ENCODE measurements around the gene FSTL4. TPM values are rescaled to one million over a fixed set of nuclear protein-coding genes. Genes with fewer than 3 reads are reported as not detected.

The FSTL4 gene
- polyA plus RNA-seq, 3 donors = not detected

DNA sequence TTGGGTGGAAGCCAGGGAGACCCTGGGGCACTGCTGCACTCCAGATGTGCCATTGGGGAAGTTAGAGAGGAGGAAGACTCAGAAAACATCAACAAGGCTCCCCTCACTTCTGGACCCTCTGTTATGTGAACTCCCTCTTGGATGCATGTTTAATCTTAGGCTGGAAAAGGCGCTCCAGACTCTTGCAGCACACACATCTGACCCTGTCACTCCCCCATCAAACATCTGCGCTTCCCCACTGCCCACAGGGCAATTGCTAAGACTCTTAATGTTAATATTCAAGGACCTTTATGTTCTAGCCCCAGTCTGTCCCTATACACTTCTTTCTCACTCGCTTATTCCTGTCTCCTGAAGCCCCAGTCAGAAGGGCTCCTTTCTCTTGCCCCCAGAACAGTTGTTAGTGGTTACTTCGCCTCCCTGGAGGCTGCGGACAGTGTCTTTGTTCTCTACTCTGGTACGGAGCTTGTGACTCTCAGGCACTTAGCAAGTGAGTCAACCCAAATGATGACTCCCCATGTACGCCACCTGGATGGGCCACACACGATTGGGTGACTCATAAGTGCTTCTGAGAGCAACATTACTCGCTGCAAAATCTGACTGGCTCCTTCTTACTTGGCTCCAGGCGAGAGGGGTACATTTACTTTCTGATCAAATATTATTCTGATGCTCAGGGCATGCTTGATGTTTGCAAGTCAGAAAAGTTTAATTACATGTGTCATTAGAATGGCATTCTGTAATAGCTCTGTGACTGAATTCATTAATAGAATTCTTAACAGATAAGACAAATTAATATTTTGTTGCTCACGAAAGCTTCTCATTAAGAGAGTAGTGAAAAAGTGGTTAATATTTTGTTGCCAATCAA, 366.9 kb downstream of the FSTL4 start:
- Mint-ChIP-seq H3K9me3 (no peaks in the 10 kb centered on the region), H3K27me3 (ENCODE audit: low read depth in 3 of 3) (peaks cover 0 to 6% (median 0%) of the 10 kb centered on the region in 3 donors), H3K4me1 (peaks cover 16% of the 10 kb centered on the region), H3K36me3 (no peaks in the 10 kb centered on the region), H3K4me3 (no peak overlapping the region), H3K27ac (peak overlapping the region in 1 of 7 donors; percentile 51)
- H3K36me3 ChIP-seq (replicated peaks in 1 of 2; ENCODE audit: control insufficient read depth in 1 of 2, insufficient read depth in 2 of 2, low read length in 2 of 2) = no peaks in the 10 kb centered on the region
- H3K4me1 ChIP-seq (ENCODE audit: control insufficient read depth in 1 of 2, insufficient read depth in 2 of 2, low read length in 2 of 2) = peaks cover 11 to 14% of the 10 kb centered on the region in 2 donors
- TF ChIP-seq, protein P1, sequence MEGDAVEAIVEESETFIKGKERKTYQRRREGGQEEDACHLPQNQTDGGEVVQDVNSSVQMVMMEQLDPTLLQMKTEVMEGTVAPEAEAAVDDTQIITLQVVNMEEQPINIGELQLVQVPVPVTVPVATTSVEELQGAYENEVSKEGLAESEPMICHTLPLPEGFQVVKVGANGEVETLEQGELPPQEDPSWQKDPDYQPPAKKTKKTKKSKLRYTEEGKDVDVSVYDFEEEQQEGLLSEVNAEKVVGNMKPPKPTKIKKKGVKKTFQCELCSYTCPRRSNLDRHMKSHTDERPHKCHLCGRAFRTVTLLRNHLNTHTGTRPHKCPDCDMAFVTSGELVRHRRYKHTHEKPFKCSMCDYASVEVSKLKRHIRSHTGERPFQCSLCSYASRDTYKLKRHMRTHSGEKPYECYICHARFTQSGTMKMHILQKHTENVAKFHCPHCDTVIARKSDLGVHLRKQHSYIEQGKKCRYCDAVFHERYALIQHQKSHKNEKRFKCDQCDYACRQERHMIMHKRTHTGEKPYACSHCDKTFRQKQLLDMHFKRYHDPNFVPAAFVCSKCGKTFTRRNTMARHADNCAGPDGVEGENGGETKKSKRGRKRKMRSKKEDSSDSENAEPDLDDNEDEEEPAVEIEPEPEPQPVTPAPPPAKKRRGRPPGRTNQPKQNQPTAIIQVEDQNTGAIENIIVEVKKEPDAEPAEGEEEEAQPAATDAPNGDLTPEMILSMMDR (IDR thresholded peaks at IDR 0.05) = no peak
- peak in 1 of 3 donors; percentile 19 for DNase-seq
- intact Hi-C loops (cut with micrococcal nuclease) = loop anchor here in 1 of 2 donors (10.0 kb wide), 1 partner anchor 131 kb away; no protein-coding TSS in a partner anchor
- H2AFZ ChIP-seq (ENCODE audit: insufficient read depth, low read depth, low read length, poor library complexity, severe bottlenecking) = no peak overlapping the region
- no peaks in the 10 kb centered on the region for H3K27me3 ChIP-seq (ENCODE audit: control insufficient read depth in 2 of 2, insufficient read depth in 2 of 2, low read length in 2 of 2)
- H4K20me1 ChIP-seq (ENCODE audit: insufficient read depth, low read length) = no peaks in the 10 kb centered on the region
- no peak overlapping the region for H3K27ac ChIP-seq (ENCODE audit: low read depth in 1 of 2, low read length in 2 of 2)
- no peaks in the 10 kb centered on the region for H3K9me3 ChIP-seq (replicated peaks in 1 of 2; ENCODE audit: control insufficient read depth in 1 of 2, insufficient read depth in 1 of 2, low read length in 2 of 2)
- H3K9ac ChIP-seq (ENCODE audit: insufficient read depth, low read length, poor library complexity, severe bottlenecking) = no peak overlapping the region
- H3K79me2 ChIP-seq (ENCODE audit: insufficient read depth, low read length) = no peaks in the 10 kb centered on the region
- no peak overlapping the region for H3K4me3 ChIP-seq (replicated peaks in 1 of 3; ENCODE audit: low read depth in 2 of 3, low read length in 3 of 3)
- WGBS (ENCODE audit: insufficient coverage) = 90% methylated on average over 8 of the region's 11 CpGs
- no peak overlapping the region for H3K4me2 ChIP-seq (replicated peaks; ENCODE audit: extremely low read depth, low read length, poor library complexity, severe bottlenecking)

DNA sequence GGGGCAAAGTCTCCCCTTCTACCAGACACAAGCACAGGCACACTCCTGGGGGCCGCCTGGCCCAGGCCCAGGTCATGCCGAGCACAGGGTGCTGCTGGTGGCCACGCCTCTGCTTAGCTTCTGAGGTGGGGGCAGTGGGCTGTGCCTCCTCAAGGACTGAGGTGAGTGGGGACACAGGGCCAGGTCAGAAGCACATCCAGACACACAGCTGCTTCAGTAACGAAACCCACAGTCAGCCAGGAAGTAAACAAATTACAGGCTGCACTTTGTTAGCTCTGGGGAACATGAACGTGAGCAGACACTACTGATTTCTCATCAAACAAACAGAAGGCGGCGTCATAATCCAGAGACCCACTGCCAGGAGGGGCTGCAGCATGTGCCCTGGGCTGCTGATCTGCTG, 368.1 kb downstream of the FSTL4 start:
- no peaks in the 10 kb centered on the region for H3K27me3 ChIP-seq (ENCODE audit: control insufficient read depth in 2 of 2, insufficient read depth in 2 of 2, low read length in 2 of 2)
- H3K4me2 ChIP-seq (replicated peaks; ENCODE audit: extremely low read depth, low read length, poor library complexity, severe bottlenecking) = no peak overlapping the region
- 53% methylated on average over 5 of the region's 7 CpGs for WGBS (ENCODE audit: insufficient coverage)
- H3K4me1 ChIP-seq (ENCODE audit: control insufficient read depth in 1 of 2, insufficient read depth in 2 of 2, low read length in 2 of 2) = peaks cover 13 to 16% of the 10 kb centered on the region in 2 donors
- peaks cover 20% of the 10 kb centered on the region for H3K4me1 Mint-ChIP-seq
- no peak overlapping the region for H3K4me3 ChIP-seq (replicated peaks in 1 of 3; ENCODE audit: low read depth in 2 of 3, low read length in 3 of 3)
- no peak overlapping the region for H3K27ac ChIP-seq (ENCODE audit: low read depth in 1 of 2, low read length in 2 of 2)
- H3K36me3 Mint-ChIP-seq = no peaks in the 10 kb centered on the region
- H3K9me3 Mint-ChIP-seq = peaks cover 0 to 8% (median 4%) of the 10 kb centered on the region in 7 donors
- no peak overlapping the region for H3K9ac ChIP-seq (ENCODE audit: insufficient read depth, low read length, poor library complexity, severe bottlenecking)
- H4K20me1 ChIP-seq (ENCODE audit: insufficient read depth, low read length) = no peaks in the 10 kb centered on the region
- H2AFZ ChIP-seq (ENCODE audit: insufficient read depth, low read depth, low read length, poor library complexity, severe bottlenecking) = no peak overlapping the region
- H3K36me3 ChIP-seq (replicated peaks in 1 of 2; ENCODE audit: control insufficient read depth in 1 of 2, insufficient read depth in 2 of 2, low read length in 2 of 2) = no peaks in the 10 kb centered on the region
- DNase-seq = no peak
- H3K4me3 Mint-ChIP-seq = no peak overlapping the region
- H3K27me3 Mint-ChIP-seq (ENCODE audit: low read depth in 3 of 3) = peaks cover 0 to 6% (median 0%) of the 10 kb centered on the region in 3 donors
- intact Hi-C loops (cut with micrococcal nuclease) = loop anchor here in 1 of 2 donors (10.0 kb wide), 1 partner anchor 129 kb away; no protein-coding TSS in a partner anchor
- H3K79me2 ChIP-seq (ENCODE audit: insufficient read depth, low read length) = no peaks in the 10 kb centered on the region
- TF ChIP-seq, protein P1 (IDR thresholded peaks at IDR 0.05) = no peak
- no peak overlapping the region for H3K27ac Mint-ChIP-seq
- H3K9me3 ChIP-seq (replicated peaks in 1 of 2; ENCODE audit: control insufficient read depth in 1 of 2, insufficient read depth in 1 of 2, low read length in 2 of 2) = no peaks in the 10 kb centered on the region

All from CD14-positive monocyte (primary cell).